H1 (cell line): ENCODE measurements around the gene LRP1-AS.

Experiments used
- BCL11A ChIP-seq, 2 experiments: IDR thresholded peaks; one replicate each; pipeline ENCODE4 v1.6.1; 2011; ENCODE audit warnings: low read depth in 2 of 2, low read length in 2 of 2, mild to moderate bottlenecking in 2 of 2
- CTCF ChIP-seq, 3 experiments: IDR thresholded peaks; 1 replicate in 2 of 3; 2 replicates in 1 of 3; pipeline versions ENCODE4 v1.5.1 to v1.6.1; 2011; ENCODE audit warnings: low read length in 3 of 3, mild to moderate bottlenecking in 3 of 3, inconsistent platforms in 2 of 3, low read depth in 1 of 3, moderate library complexity in 1 of 3; ENCODE audit not compliant: insufficient read depth in 1 of 3; ENCODE audit errors: control extremely low read depth in 1 of 3
- EZH2 ChIP-seq: fragments of 200-600 bp; sonication (generic); IDR thresholded peaks from 2 replicates; pipeline ENCODE4 v1.7.1; 2012; ENCODE audit warnings: low read depth, mild to moderate bottlenecking, moderate library complexity, low read length, inconsistent platforms; ENCODE audit not compliant: severe bottlenecking
- PHF8 ChIP-seq: fragments of 200-600 bp; sonication (generic); conservative IDR thresholded peaks from 2 replicates; pipeline ENCODE4 v1.7.1; 2012; ENCODE audit warnings: low read depth, mild to moderate bottlenecking, inconsistent platforms, low read length, moderate library complexity
- POLR2A ChIP-seq, 2 experiments: IDR thresholded peaks; 1 replicate in 1 of 2; 2 replicates in 1 of 2; pipeline ENCODE4 v1.6.1; 2011; ENCODE audit warnings: low read depth in 2 of 2, low read length in 2 of 2, mild to moderate bottlenecking in 2 of 2; ENCODE audit errors: control extremely low read depth in 1 of 2
- RAD21 ChIP-seq, 2 experiments: IDR thresholded peaks in 1 of 2; conservative IDR thresholded peaks in 1 of 2; 2 replicates each; pipeline ENCODE4 v1.6.1; 2011; ENCODE audit warnings: low read depth in 2 of 2, low read length in 2 of 2, improper control_type of control experiment in 1 of 2, inconsistent platforms in 1 of 2, mild to moderate bottlenecking in 1 of 2, moderate library complexity in 1 of 2

GRCh38 chr12:57130941-57131340 lies 16.5 kb downstream of the LRP1-AS start:
- no peak for TF ChIP-seq BCL11A (IDR thresholded peaks at IDR 0.05; ENCODE audit: low read depth in 2 of 2, low read length in 2 of 2)
- TF ChIP-seq CTCF (IDR thresholded peaks at IDR 0.05; ENCODE audit: control extremely low read depth in 1 of 3, insufficient read depth in 1 of 3, low read depth in 1 of 3, low read length in 3 of 3) = no peak
- no peak for TF ChIP-seq POLR2A (IDR thresholded peaks at IDR 0.05; ENCODE audit: control extremely low read depth in 1 of 2, low read depth in 2 of 2, low read length in 2 of 2)
- TF ChIP-seq PHF8 = no peak
- no peak for TF ChIP-seq RAD21 (IDR thresholded peaks at IDR 0.05 in 1 of 2, conservative IDR thresholded peaks at IDR 0.05 in 1 of 2; ENCODE audit: low read depth in 2 of 2, low read length in 2 of 2)
- TF ChIP-seq EZH2 = no peak
